Epithelial cell of esophagus (primary cell): ENCODE data around the gene RNASE7.

ENCODE experiments used
- DNase-seq: peaks from one replicate; pipeline ENCODE4 v3.0.0; 2010; ENCODE audit warnings: low read depth
- H3K4me3 ChIP-seq: 2 replicates; pipeline ENCODE4 v1.5.1; 2011; ENCODE audit warnings: mild to moderate bottlenecking, low read length, control low read depth
- TF ChIP-seq, protein P1 (sequence below): IDR thresholded peaks from 2 replicates; pipeline ENCODE4 v1.5.1; 2011; ENCODE audit warnings: low read depth, mild to moderate bottlenecking, low read length, control low read depth, inconsistent platforms; ENCODE audit not compliant: insufficient read depth; ENCODE audit errors: missing control alignments

RNASE7 gene

DNA sequence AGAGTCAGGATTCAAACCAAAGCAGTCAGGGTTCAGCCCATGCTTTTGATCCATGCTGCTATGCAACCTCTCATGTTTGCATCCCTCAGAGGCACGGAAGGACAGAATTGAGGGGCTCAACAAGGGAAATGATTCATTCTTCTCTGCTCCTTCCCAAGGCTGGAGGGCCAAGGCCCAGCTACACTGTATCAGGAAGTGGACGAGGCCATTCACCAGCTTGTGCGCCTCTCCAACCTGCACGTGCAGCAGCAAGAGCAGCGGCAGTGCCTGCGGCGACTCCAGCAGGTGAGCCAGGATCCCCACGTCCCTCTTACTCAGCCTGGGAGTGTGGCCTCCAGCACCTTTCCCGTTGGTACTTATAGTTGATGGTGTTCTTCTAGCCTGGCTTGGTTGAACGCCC is 36.6 kb downstream of the RNASE7 start:
- no peak for DNase-seq
- TF ChIP-seq, protein P1, sequence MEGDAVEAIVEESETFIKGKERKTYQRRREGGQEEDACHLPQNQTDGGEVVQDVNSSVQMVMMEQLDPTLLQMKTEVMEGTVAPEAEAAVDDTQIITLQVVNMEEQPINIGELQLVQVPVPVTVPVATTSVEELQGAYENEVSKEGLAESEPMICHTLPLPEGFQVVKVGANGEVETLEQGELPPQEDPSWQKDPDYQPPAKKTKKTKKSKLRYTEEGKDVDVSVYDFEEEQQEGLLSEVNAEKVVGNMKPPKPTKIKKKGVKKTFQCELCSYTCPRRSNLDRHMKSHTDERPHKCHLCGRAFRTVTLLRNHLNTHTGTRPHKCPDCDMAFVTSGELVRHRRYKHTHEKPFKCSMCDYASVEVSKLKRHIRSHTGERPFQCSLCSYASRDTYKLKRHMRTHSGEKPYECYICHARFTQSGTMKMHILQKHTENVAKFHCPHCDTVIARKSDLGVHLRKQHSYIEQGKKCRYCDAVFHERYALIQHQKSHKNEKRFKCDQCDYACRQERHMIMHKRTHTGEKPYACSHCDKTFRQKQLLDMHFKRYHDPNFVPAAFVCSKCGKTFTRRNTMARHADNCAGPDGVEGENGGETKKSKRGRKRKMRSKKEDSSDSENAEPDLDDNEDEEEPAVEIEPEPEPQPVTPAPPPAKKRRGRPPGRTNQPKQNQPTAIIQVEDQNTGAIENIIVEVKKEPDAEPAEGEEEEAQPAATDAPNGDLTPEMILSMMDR, result no peak
- no peak overlapping the region for H3K4me3 ChIP-seq

DNA sequence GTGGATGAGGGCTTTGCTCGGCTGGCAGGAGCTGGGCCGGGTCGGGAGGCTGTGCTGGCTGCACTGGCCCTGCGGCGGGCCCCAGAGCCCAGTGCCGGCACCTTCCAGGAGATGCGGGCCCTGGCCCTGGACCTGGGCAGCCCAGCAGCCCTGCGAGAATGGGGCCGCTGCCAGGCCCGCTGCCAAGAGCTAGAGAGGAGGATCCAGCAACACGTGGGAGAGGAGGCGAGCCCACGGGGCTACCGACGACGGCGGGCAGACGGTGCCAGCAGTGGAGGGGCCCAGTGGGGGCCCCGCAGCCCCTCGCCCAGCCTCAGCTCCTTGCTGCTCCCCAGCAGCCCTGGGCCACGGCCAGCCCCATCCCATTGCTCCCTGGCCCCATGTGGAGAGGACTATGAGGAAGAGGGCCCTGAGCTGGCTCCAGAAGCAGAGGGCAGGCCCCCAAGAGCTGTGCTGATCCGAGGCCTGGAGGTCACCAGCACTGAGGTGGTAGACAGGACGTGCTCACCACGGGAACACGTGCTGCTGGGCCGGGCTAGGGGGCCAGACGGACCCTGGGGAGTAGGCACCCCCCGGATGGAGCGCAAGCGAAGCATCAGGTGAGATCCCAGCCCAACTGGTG is 39.5 kb downstream of the RNASE7 start:
- no peak for DNase-seq
- TF ChIP-seq, protein P1, result no peak
- no peak overlapping the region for H3K4me3 ChIP-seq

DNA sequence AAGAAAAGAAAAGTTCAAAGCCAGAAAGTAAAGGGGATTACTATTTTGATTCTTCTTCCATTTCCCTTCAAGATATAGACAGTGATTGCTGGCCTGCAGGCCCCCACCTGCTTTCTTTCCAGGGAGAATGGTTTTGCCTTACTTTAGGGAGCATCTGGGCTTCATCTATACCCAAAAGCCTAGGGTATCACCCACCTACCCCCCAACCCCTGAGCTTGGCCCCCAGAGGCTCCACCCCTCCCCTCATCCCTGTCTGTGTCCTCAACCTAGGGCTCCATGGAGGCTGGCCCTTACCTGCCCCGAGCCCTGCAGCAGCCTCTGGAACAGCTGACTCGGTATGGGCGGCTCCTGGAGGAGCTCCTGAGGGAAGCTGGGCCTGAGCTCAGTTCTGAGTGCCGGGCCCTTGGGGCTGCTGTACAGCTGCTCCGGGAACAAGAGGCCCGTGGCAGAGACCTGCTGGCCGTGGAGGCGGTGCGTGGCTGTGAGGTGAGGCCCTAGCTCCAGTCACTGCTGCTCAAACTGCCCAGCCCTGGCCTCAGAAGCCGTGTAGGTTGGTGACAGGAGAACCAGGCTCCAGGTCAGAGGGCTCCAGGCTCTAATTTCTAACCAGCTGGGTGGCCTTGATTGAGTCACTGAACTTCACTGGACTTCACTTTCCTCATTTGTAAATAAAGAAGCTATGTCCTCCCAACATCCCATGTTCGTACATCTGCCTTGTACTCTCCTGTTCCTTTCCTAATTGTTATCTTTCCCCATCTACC is 41.6 kb downstream of the RNASE7 start:
- H3K4me3 ChIP-seq, result no peak overlapping the region
- TF ChIP-seq, protein P1, result no peak
- no peak for DNase-seq

DNA sequence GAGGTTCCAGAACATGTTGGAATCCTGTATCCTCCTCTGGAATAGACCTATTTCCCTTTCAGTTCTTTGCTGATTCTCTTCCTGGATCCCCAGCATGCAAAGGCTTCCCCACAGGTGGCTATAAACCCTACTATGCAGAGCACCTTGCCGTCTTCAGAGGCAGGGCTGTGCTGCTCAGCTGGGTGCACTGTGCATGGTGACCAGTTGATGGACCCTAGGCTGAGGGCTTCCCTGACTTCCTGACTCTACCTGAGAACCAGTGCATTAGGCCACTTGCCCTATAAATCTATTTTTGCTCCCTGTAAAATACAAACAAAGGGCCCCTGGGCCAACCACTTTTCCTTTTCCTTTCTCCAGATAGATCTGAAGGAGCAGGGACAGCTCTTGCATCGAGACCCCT is 42.2 kb downstream of the RNASE7 start:
- TF ChIP-seq, protein P1, result no peak
- DNase-seq, result no peak
- H3K4me3 ChIP-seq, result no peak overlapping the region

DNA sequence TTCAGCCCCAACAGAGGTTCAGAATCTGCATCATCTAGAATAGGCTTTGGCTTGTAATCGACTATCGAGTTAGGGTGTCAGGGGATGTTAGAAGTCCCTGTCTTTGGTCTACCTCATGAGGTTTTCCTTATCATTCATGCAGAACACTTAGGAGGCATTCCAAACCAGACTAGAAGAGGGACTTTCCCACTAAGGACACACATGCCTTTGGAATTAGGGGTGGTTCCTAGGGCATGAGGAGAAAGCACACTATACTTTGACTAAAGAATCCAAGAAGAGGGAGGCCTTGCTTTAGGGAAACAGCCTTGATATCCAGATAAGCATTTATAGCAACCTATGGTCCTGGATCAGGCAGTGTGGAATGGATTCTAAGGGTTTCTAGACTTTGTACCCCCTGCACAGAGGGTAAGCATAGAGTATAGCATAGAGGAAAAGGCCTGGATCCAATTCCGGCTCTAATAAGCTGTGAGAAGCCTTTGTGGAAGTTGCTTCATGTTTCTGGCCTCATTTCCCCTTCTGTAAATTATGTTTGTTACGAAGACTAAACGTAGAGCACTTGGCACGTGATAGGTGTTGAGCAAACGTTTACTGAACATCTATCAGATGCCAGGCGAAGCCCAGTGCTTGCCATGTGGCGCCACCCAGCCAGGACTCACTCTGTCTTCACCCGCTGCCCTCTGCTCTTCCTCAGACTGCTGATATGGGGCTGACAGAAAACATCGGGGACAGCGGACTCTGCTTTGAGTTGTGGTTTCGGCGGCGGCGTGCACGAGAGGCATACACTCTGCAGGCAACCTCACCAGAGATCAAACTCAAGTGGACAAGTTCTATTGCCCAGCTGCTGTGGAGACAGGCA is 43.1 kb downstream of the RNASE7 start:
- TF ChIP-seq, protein P1, result no peak
- H3K4me3 ChIP-seq, result no peak overlapping the region
- peak; percentile 74 for DNase-seq

DNA sequence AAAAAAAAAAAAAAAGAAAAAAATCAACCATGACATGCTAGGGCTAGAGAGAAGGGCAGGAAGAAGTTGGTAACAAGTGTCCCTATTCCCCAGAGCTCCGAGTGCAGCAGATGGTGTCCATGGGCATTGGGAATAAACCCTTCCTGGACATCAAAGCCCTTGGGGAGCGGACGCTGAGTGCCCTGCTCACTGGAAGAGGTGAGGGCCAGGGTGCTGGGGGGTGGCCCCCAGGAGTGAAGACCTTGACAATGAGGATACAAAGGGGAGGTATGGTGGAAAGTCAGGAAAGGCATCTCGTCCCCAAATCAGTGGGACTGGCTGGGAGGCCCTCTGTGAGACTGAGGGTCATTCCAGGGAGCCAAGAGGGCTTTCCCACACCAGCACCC is 44.7 kb downstream of the RNASE7 start:
- TF ChIP-seq, protein P1, result no peak
- H3K4me3 ChIP-seq, result no peak overlapping the region
- DNase-seq, result no peak
